H9 (cell line): ENCODE results near the gene TAF3. TPM values are rescaled to one million over a fixed set of nuclear protein-coding genes. Genes with fewer than 3 reads are reported as not detected.

Experiments used
- DNase-seq: peaks from one replicate; pipeline ENCODE4 v3.0.0-alpha.2; 2017
- H2AFZ ChIP-seq: one replicate; pipeline ENCODE4 v1.6.1; 2013; ENCODE audit warnings: mild to moderate bottlenecking, low read length, control low read depth, moderate library complexity
- H2AK5ac ChIP-seq: 2 replicates; pipeline ENCODE4 v1.6.1; 2013; ENCODE audit warnings: low read length, control low read depth, mixed read lengths; ENCODE audit not compliant: insufficient read length
- H2BK120ac ChIP-seq: one replicate; pipeline ENCODE4 v1.6.1; 2013; ENCODE audit warnings: low read depth, mild to moderate bottlenecking, low read length, control low read depth, inconsistent platforms; ENCODE audit not compliant: poor library complexity, severe bottlenecking
- H2BK12ac ChIP-seq: 2 replicates; pipeline ENCODE4 v1.6.1; 2013; ENCODE audit warnings: low read length, control low read depth, mixed read lengths, low read depth; ENCODE audit not compliant: insufficient read length
- H2BK15ac ChIP-seq: 2 replicates; pipeline ENCODE4 v1.6.1; 2013; ENCODE audit warnings: low read depth, low read length, control low read depth
- H2BK20ac ChIP-seq: one replicate; pipeline ENCODE4 v1.6.1; 2013; ENCODE audit warnings: low read depth, mild to moderate bottlenecking, low read length, control low read depth, inconsistent platforms; ENCODE audit not compliant: poor library complexity, severe bottlenecking
- H2BK5ac ChIP-seq: 2 replicates; pipeline ENCODE4 v1.6.1; 2013; ENCODE audit warnings: low read length, control low read depth, mixed read lengths; ENCODE audit not compliant: insufficient read length
- H3K14ac ChIP-seq: 2 replicates; pipeline ENCODE4 v1.6.1; 2013; ENCODE audit warnings: low read length, control low read depth; ENCODE audit not compliant: insufficient read depth
- H3K18ac ChIP-seq: 2 replicates; pipeline ENCODE4 v1.6.1; 2013; ENCODE audit warnings: low read depth, mild to moderate bottlenecking, mixed read lengths, low read length, control low read depth; ENCODE audit not compliant: insufficient read length
- H3K23ac ChIP-seq: 2 replicates; pipeline ENCODE4 v1.6.1; 2013; ENCODE audit warnings: low read length, control low read depth, mixed read lengths, low read depth; ENCODE audit not compliant: insufficient read length
- H3K23me2 ChIP-seq: 2 replicates; pipeline ENCODE4 v1.6.1; 2013; ENCODE audit warnings: low read depth, mild to moderate bottlenecking, mixed read lengths, low read length, control low read depth; ENCODE audit not compliant: insufficient read length, poor library complexity, severe bottlenecking
- H3K27ac ChIP-seq: 2 replicates; pipeline ENCODE4 v1.5.1; 2013; ENCODE audit warnings: low read length, control low read depth, mixed read lengths, low read depth; ENCODE audit not compliant: insufficient read length
- H3K27me3 ChIP-seq: 2 replicates; pipeline ENCODE4 v1.6.1; 2013; ENCODE audit warnings: low read length, control low read depth, inconsistent platforms; ENCODE audit not compliant: insufficient read depth
- H3K4ac ChIP-seq: 2 replicates; pipeline ENCODE4 v1.6.1; 2013; ENCODE audit warnings: low read depth, mild to moderate bottlenecking, control low read depth, inconsistent platforms, low read length, moderate library complexity
- H3K4me1 ChIP-seq: 2 replicates; pipeline ENCODE4 v1.6.1; 2013; ENCODE audit warnings: low read length, control low read depth, inconsistent platforms; ENCODE audit not compliant: insufficient read depth
- H3K4me2 ChIP-seq: 2 replicates; pipeline ENCODE4 v1.6.1; 2013; ENCODE audit warnings: low read length, control low read depth, mixed read lengths; ENCODE audit not compliant: insufficient read length, insufficient read depth
- H3K56ac ChIP-seq: 2 replicates; pipeline ENCODE4 v1.6.1; 2013; ENCODE audit warnings: low read depth, mild to moderate bottlenecking, mixed read lengths, low read length, control low read depth; ENCODE audit not compliant: insufficient read length
- H3K79me1 ChIP-seq: 2 replicates; pipeline ENCODE4 v1.6.1; 2013; ENCODE audit warnings: low read depth, mild to moderate bottlenecking, moderate library complexity, low read length, control low read depth, inconsistent platforms; ENCODE audit not compliant: insufficient read depth, poor library complexity, severe bottlenecking
- H3K79me2 ChIP-seq: 2 replicates; pipeline ENCODE4 v1.6.1; 2013; ENCODE audit warnings: low read length, control low read depth, inconsistent platforms; ENCODE audit not compliant: insufficient read depth
- H3K9ac ChIP-seq: 2 replicates; pipeline ENCODE4 v1.6.1; 2013; ENCODE audit warnings: low read length, control low read depth, mixed read lengths; ENCODE audit not compliant: insufficient read length; ENCODE audit errors: extremely low read depth
- H3K9me3 ChIP-seq: one replicate; pipeline ENCODE4 v1.6.1; 2013; ENCODE audit warnings: low read depth, low read length, inconsistent platforms; ENCODE audit not compliant: control insufficient read depth
- H3T11ph ChIP-seq: one replicate; pipeline ENCODE4 v1.6.1; 2013; ENCODE audit warnings: mild to moderate bottlenecking, low read length, control low read depth, inconsistent platforms
- H4K20me1 ChIP-seq: one replicate; pipeline ENCODE4 v1.6.1; 2013; ENCODE audit not compliant: control insufficient read depth, insufficient read length, insufficient read depth
- H4K5ac ChIP-seq: 2 replicates; pipeline ENCODE4 v1.6.1; 2013; ENCODE audit warnings: low read depth, mild to moderate bottlenecking, mixed read lengths, low read length, control low read depth; ENCODE audit not compliant: insufficient read length
- H4K8ac ChIP-seq: replicated peaks from 2 replicates; pipeline ENCODE4 v1.6.1; 2013; ENCODE audit warnings: low read length, control low read depth, mixed read lengths, low read depth; ENCODE audit not compliant: insufficient read length
- H4K91ac ChIP-seq: 2 replicates; pipeline ENCODE4 v1.6.1; 2013; ENCODE audit warnings: low read depth, mild to moderate bottlenecking, moderate library complexity, mixed read lengths, low read length, control low read depth; ENCODE audit not compliant: insufficient read length
- H3K27ac Mint-ChIP-seq, 3 experiments: 2 replicates in 2 of 3; 3 replicates in 1 of 3; pipeline ENCODE4 v1.8.0; 2020 to 2021; ENCODE audit warnings: mixed read lengths in 3 of 3, mild to moderate bottlenecking in 1 of 3, moderate library complexity in 1 of 3
- H3K27me3 Mint-ChIP-seq: 2 replicates; pipeline ENCODE4 v1.8.0; 2021; ENCODE audit warnings: low read depth, mild to moderate bottlenecking, moderate library complexity, mixed read lengths
- H3K36me3 Mint-ChIP-seq, 3 experiments: 2 replicates in 2 of 3; 3 replicates in 1 of 3; pipeline ENCODE4 v1.8.0; 2020 to 2021; ENCODE audit warnings: low read depth in 3 of 3, mixed read lengths in 3 of 3; ENCODE audit not compliant: insufficient read depth in 1 of 3
- H3K4me1 Mint-ChIP-seq, 2 experiments: 2 replicates each; pipeline ENCODE4 v1.8.0; 2020; ENCODE audit warnings: mixed read lengths in 2 of 2
- H3K4me3 Mint-ChIP-seq, 2 experiments: 2 replicates in 1 of 2; 3 replicates in 1 of 2; pipeline ENCODE4 v1.8.0; 2020 to 2021; ENCODE audit warnings: mild to moderate bottlenecking in 2 of 2, mixed read lengths in 2 of 2, moderate library complexity in 1 of 2
- H3K9me3 Mint-ChIP-seq, 2 experiments: 2 replicates in 1 of 2; 3 replicates in 1 of 2; pipeline ENCODE4 v1.8.0; 2020; ENCODE audit warnings: mild to moderate bottlenecking in 2 of 2, mixed read lengths in 2 of 2, moderate library complexity in 1 of 2
- CTCF ChIP-seq: fragments of 200-600 bp; sonication (generic); conservative IDR thresholded peaks from 3 replicates; pipeline ENCODE4 v1.8.0; 2021; ENCODE audit warnings: antibody characterized with exemption, mild to moderate bottlenecking
- WGBS: extraction: QIAGEN DNeasy Blood & Tissue Kit; methylation state at CpG from one replicate; pipeline ENCODE4 v1.1.7; 2013; ENCODE audit warnings: missing lambda C conversion rate, low lambda C conversion rate, mixed read lengths; ENCODE audit not compliant: insufficient read length; ENCODE audit errors: extremely low coverage; 5-methylcytosine and 5-hydroxymethylcytosine counted together
- total RNA-seq: library from RNA; stranded (reverse); gene quantifications from 2 replicates; pipeline ENCODE4 v1.2.1, GENCODE V29; 2021

The TAF3 gene
- total RNA-seq, 1 experiment from 2014 or later = 10.2 TPM

GRCh38 chr10:7945469-7946187 lies 127.3 kb downstream of the TAF3 start:
- no peaks in the 10 kb centered on the region for H3K79me1 ChIP-seq
- 0 out of 2 replicates have a peak overlapping the region, but pooled peaks have one; percentile 37 for H3K14ac ChIP-seq
- whole genome bisulfite sequencing = no CpG with 5 or more reads among the region's 11 CpGs
- H3K23ac ChIP-seq = no peak overlapping the region
- DNase-seq = no peak
- no peak overlapping the region for H3K9ac ChIP-seq
- no peak overlapping the region for H2BK15ac ChIP-seq
- H3K27ac ChIP-seq = no peak overlapping the region
- Mint-ChIP-seq H3K27ac (peak overlapping the region; percentile 7 to 19 (median 11); a peak in 5 of 7 replicates), H3K9me3 (no peaks in the 10 kb centered on the region), H3K4me1 (peaks cover 36 to 42% of the 10 kb centered on the region in 2 experiments), H3K27me3 (no peaks in the 10 kb centered on the region), H3K36me3 (no peaks in the 10 kb centered on the region), H3K4me3 (no peak overlapping the region)
- no peak overlapping the region for H3K4me2 ChIP-seq
- H3K56ac ChIP-seq = no peak overlapping the region
- no peak overlapping the region for H3K18ac ChIP-seq
- H2BK120ac ChIP-seq = no peak overlapping the region
- H2AK5ac ChIP-seq = no peak overlapping the region
- peak overlapping the region; percentile 54 for H4K5ac ChIP-seq
- no peak overlapping the region for H4K8ac ChIP-seq
- no peaks in the 10 kb centered on the region for H4K20me1 ChIP-seq
- no peak overlapping the region for H2BK12ac ChIP-seq
- H3K4me1 ChIP-seq = peaks cover 3% of the 10 kb centered on the region; the same call in 1 of the 2 replicates
- peak overlapping the region; percentile 59 for H2BK5ac ChIP-seq
- no peak overlapping the region for H3K4ac ChIP-seq
- H3T11ph ChIP-seq = no peak overlapping the region
- no peak overlapping the region for H4K91ac ChIP-seq
- no peak overlapping the region for H2BK20ac ChIP-seq
- no peaks in the 10 kb centered on the region for H3K27me3 ChIP-seq
- no peaks in the 10 kb centered on the region for H3K79me2 ChIP-seq
- no peaks in the 10 kb centered on the region for H3K23me2 ChIP-seq
- H3K9me3 ChIP-seq = no peaks in the 10 kb centered on the region
- H2AFZ ChIP-seq = no peak overlapping the region
- TF ChIP-seq CTCF = no peak
